ENCODE data around the gene SOWAHC. TPM values are rescaled to one million over a fixed set of nuclear protein-coding genes. Genes with fewer than 3 reads are reported as not detected.

The SOWAHC gene
- total RNA-seq, 2 donors from 2014 or later: 11.1 to 14.9 TPM

- H3K9me3 ChIP-seq (ENCODE audit: control insufficient read depth, low read length): no peaks in the 10 kb centered on the region
- TF ChIP-seq CTCF (conservative IDR thresholded peaks at IDR 0.05): no peak
- no peaks in the 10 kb centered on the region for H3K27me3 ChIP-seq (ENCODE audit: control insufficient read depth, insufficient read depth, low read length, poor library complexity, severe bottlenecking)
- Mint-ChIP-seq H3K9me3 (no peaks in the 10 kb centered on the region), H3K27me3 (ENCODE audit: insufficient read depth) (no peaks in the 10 kb centered on the region), H3K4me1 (peaks cover 26% of the 10 kb centered on the region), H3K4me3 (no peak overlapping the region), H3K36me3 (ENCODE audit: low read depth) (no peaks in the 10 kb centered on the region), H3K27ac (no peak overlapping the region)
- no peak overlapping the region for H3K9ac ChIP-seq (ENCODE audit: extremely low read depth, low read length, poor library complexity, severe bottlenecking)
- 93 to 97% methylated on average over 6 to 8 of the region's 8 CpGs for WGBS, 2 experiments (ENCODE audit: insufficient coverage in 1 of 2, insufficient read length in 1 of 2)
- no peak overlapping the region for H3K4me3 ChIP-seq (ENCODE audit: low read length)
- no peaks in the 10 kb centered on the region for H3K4me1 ChIP-seq (ENCODE audit: control insufficient read depth, insufficient read depth, low read length)
- no peak for DNase-seq
- no peaks in the 10 kb centered on the region for H3K36me3 ChIP-seq (ENCODE audit: control insufficient read depth, insufficient read depth, low read length)
- no peak overlapping the region for H3K27ac ChIP-seq (ENCODE audit: low read depth, low read length)
These were observed 40.3 kb downstream of the SOWAHC start for GRCh38 chr2:109654326-109655050.

GRCh38 chr2:109655287-109655686, 41.1 kb downstream of the SOWAHC start:
- no peaks in the 10 kb centered on the region for H3K27me3 ChIP-seq (ENCODE audit: control insufficient read depth, insufficient read depth, low read length, poor library complexity, severe bottlenecking)
- Mint-ChIP-seq H3K27ac (no peak overlapping the region), H3K9me3 (no peaks in the 10 kb centered on the region), H3K4me3 (no peak overlapping the region), H3K36me3 (ENCODE audit: low read depth) (no peaks in the 10 kb centered on the region), H3K27me3 (ENCODE audit: insufficient read depth) (no peaks in the 10 kb centered on the region), H3K4me1 (peaks cover 23% of the 10 kb centered on the region)
- no peak for TF ChIP-seq CTCF (conservative IDR thresholded peaks at IDR 0.05)
- peaks cover under 1% of the 10 kb centered on the region for H3K4me1 ChIP-seq (ENCODE audit: control insufficient read depth, insufficient read depth, low read length)
- no peaks in the 10 kb centered on the region for H3K36me3 ChIP-seq (ENCODE audit: control insufficient read depth, insufficient read depth, low read length)
- no peak overlapping the region for H3K9ac ChIP-seq (ENCODE audit: extremely low read depth, low read length, poor library complexity, severe bottlenecking)
- H3K27ac ChIP-seq (ENCODE audit: low read depth, low read length): no peak overlapping the region
- 90 to 92% methylated on average over 2 to 3 of the region's 3 CpGs for WGBS, 2 experiments (ENCODE audit: insufficient coverage in 1 of 2, insufficient read length in 1 of 2)
- no peak for DNase-seq
- no peak overlapping the region for H3K4me3 ChIP-seq (ENCODE audit: low read length)
- H3K9me3 ChIP-seq (ENCODE audit: control insufficient read depth, low read length): no peaks in the 10 kb centered on the region

- Mint-ChIP-seq H3K36me3 (ENCODE audit: low read depth) (no peaks in the 10 kb centered on the region), H3K27me3 (ENCODE audit: insufficient read depth) (no peaks in the 10 kb centered on the region), H3K4me3 (no peak overlapping the region), H3K4me1 (peaks cover 25% of the 10 kb centered on the region), H3K9me3 (no peaks in the 10 kb centered on the region), H3K27ac (no peak overlapping the region)
- H3K36me3 ChIP-seq (ENCODE audit: control insufficient read depth, insufficient read depth, low read length): no peaks in the 10 kb centered on the region
- DNase-seq: no peak
- WGBS, 2 experiments (ENCODE audit: insufficient coverage in 1 of 2, insufficient read length in 1 of 2): 56 to 73% methylated on average over 4 to 9 of the region's 9 CpGs
- peak overlapping the region; percentile 77 for H3K27ac ChIP-seq (ENCODE audit: low read depth, low read length)
- no peak overlapping the region for H3K4me3 ChIP-seq (ENCODE audit: low read length)
- H3K4me1 ChIP-seq (ENCODE audit: control insufficient read depth, insufficient read depth, low read length): peaks cover 4% of the 10 kb centered on the region
- H3K9me3 ChIP-seq (ENCODE audit: control insufficient read depth, low read length): no peaks in the 10 kb centered on the region
- no peak for TF ChIP-seq CTCF (conservative IDR thresholded peaks at IDR 0.05)
- H3K27me3 ChIP-seq (ENCODE audit: control insufficient read depth, insufficient read depth, low read length, poor library complexity, severe bottlenecking): no peaks in the 10 kb centered on the region
- H3K9ac ChIP-seq (ENCODE audit: extremely low read depth, low read length, poor library complexity, severe bottlenecking): no peak overlapping the region
These were observed 45.4 kb downstream of the SOWAHC start for GRCh38 chr2:109659396-109660045.

All from endodermal cell (in vitro differentiated cells).